Measurements from ENCODE around the gene TRPM8.
A peak's percentile ranks its signal among the peaks of the same experiment; 100 is the strongest.

TRPM8 gene

GRCh38 chr2:233976690-233977294, 59.6 kb downstream of the TRPM8 start:
- DNase-seq = peak; percentile 65

GRCh38 chr2:233977296-233977837, 60.2 kb downstream of the TRPM8 start:
- DNase-seq = no peak

- DNase-seq = no peak
Observed at GRCh38 chr2:233979748-233980147, 62.6 kb downstream of the TRPM8 start.

GRCh38 chr2:233980955-233981561, 63.9 kb downstream of the TRPM8 start:
- DNase-seq = peak; percentile 13

- DNase-seq = no peak
Observed at GRCh38 chr2:233981574-233982420, 64.6 kb downstream of the TRPM8 start.

- DNase-seq = no peak
Observed at GRCh38 chr2:233982421-233983121, 65.4 kb downstream of the TRPM8 start.

DNA sequence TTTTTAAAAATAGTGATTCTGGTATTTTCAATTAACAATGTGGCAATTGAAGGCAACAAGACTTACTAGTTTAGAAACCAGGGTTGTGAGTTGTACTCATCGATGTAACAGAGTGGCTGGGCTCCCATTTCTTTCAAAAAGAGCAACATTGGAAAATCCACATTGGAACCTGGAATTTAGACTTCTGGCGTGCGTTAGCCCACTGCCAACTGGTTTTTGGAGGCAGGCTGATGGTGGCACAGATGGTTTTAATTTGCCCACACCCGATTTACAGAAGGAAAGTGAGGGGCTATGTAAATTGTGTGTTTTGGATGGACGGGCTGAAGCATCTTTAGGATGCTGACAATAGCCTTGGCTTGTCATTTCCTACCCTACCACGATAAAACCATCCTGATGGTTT, 66.3 kb downstream of the TRPM8 start:
- DNase-seq = no peak

GRCh38 chr2:233988581-233988980, 71.4 kb downstream of the TRPM8 start:
- DNase-seq = no peak

- peak; percentile 31 for DNase-seq
Observed at GRCh38 chr2:233989221-233989858, 72.2 kb downstream of the TRPM8 start.

GRCh38 chr2:233990261-233990798, 73.2 kb downstream of the TRPM8 start:
- no peak for DNase-seq

DNA sequence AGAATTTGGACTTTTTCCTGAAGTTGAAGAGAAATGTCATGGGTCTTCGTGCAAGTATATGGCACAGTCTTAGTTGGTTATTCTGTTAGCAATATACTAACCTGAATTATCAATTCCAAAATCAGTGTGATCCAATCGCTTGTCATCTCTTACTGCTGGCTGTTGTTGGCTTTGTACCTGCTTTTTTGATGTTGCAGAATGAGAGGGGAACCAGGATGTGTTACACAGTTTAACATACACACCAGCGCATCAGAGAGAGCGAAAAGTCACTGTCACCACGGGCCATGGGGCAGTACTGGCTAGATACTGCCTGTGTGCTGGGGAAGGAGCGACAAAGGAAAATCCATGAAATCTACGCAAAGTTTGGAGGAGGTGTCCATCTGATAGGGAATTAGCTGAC, 74.0 kb downstream of the TRPM8 start:
- no peak for DNase-seq

DNA sequence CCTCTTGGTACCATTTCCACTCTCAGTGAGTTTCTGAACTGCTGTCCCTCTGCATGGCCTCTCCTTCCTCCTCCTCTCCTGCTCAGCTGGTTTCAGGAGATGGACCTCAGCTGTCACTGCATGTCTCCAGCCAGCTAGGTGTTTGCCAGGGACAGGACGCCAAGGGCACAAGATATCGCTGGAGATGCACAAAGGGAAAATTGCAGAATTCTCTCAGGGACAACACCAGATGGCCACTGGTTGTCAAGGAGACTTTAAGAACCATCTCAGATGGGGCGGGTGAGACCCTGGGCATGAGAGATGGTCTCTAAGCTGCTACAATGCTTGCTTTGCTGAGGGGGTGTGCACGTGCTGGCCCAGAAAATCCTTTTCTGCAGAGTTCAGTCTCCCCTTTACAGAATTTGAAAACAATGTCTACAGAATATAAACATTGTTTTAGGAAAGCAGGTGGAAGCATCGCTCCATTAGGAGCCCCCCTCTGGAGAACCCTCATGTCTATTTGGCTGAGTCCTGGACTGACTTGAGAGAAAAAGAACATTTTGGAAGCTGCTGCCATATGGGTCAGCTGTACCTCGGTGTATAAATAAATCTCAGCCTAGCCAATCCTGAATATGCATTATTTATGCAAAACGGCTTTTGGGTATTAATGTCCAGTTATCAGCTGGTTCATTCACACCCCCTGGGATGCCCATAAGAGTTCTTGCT, 75.5 kb downstream of the TRPM8 start:
- DNase-seq = no peak

GRCh38 chr2:233993461-233993860, 76.3 kb downstream of the TRPM8 start:
- DNase-seq = no peak

DNA sequence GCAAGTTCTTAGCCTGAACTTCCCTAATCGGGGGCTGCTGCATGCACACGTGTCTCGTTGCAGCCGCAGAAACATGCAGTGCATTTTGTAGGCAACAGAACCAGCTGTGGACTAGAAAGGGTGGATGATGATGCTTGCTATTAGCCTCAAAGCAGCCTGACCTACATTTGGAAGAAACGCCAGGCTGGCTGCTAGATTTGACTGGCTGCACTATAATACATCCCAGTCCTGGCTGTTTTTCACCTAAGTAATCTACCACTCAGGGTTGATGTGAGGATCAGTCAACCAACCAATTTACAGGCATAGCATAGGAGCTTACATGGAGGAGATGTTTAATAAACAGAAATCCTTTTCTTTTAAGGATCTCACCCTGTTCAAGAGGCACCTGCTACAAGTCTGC, 77.0 kb downstream of the TRPM8 start:
- DNase-seq = no peak

DNA sequence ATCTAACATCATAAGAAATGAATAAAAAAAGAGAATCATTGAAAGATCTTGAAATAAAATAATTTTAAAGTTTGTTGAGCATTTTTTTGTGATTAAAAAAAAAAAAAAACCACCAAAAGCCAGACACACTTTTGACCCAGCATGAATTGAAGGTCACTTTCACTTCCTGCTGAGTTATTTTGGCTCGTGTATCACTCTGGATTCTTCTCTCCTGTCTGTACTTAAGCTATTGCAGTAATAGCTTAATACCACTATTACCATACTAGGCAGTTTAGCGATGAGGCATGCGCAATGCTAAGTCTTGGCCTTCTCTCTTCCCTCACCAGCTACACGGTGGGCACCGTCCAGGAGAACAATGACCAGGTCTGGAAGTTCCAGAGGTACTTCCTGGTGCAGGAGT, 78.8 kb downstream of the TRPM8 start:
- no peak for DNase-seq

GRCh38 chr2:233996461-233996860, 79.3 kb downstream of the TRPM8 start:
- DNase-seq = no peak

DNA sequence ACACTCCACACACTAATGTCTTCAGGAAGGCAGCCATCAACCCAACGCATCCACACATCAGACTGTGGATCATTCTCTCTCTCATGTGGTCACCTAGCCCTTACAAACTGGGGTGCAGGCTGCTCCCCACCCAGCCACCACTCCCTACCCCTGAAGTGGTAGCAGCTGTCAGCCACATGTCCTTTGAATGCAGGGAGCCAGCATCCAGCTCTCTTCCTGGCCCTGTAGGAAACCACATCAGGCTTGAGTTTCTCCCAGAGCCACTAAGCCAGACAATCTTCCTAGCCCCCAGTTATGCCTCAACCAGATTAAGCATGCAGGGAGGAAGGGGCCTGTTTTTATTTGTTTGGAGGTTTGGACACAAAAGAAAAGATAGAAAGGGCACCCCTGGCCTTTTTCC, 80.5 kb downstream of the TRPM8 start:
- no peak for DNase-seq

- DNase-seq = no peak
Observed at GRCh38 chr2:233999182-233999581, 82.0 kb downstream of the TRPM8 start.

- DNase-seq = no peak
Observed at GRCh38 chr2:234001380-234002160, 84.4 kb downstream of the TRPM8 start.

GRCh38 chr2:234002281-234002680, 85.1 kb downstream of the TRPM8 start:
- DNase-seq = no peak

Data from NCI-H2029 treated with DMSO at 0.1 percent for 48 hours (cell line).